IMR-90 (cell line): Measurements from ENCODE around the gene ARMC8. TPM values are rescaled to one million over a fixed set of nuclear protein-coding genes. Genes with fewer than 3 reads are reported as not detected.

Experiments used
- ATAC-seq: fragments of 200-7000 bp; cut with Tn5 transposase; 2 replicates; pipeline ENCODE4 v1.9.1; 2020; ENCODE audit warnings: low read depth, mild to moderate bottlenecking, moderate library complexity
- BruUV-seq: library from RNA; stranded (reverse); fragments of 400-500 nt; replicated peaks from 2 replicates; lab custom pipeline; 2021; lab: Mats Ljungman, UMichigan
- CTCF ChIA-PET: fragments of 300-600 bp; formaldehyde crosslinking; extraction: SDS; loops from one replicate; lab custom pipeline; 2021; ENCODE audit warnings: antibody characterized with exemption; lab: Yijun Ruan, JAX
- POLR2A ChIA-PET: fragments of 300-600 bp; sonication (Branson Sonifier 250); formaldehyde crosslinking; loops from one replicate; lab custom pipeline; 2022; ENCODE audit warnings: antibody characterized with exemption; ENCODE audit not compliant: unreplicated experiment; lab: Charles Lee
- DNase-seq: peaks from one replicate; pipeline ENCODE4 v3.0.0; 2013
- H2AFZ ChIP-seq: replicated peaks from 2 replicates; pipeline ENCODE3; 2013; ENCODE audit warnings: low read length, mild to moderate bottlenecking; ENCODE audit not compliant: poor library complexity
- H2AK5ac ChIP-seq: 2 replicates; pipeline ENCODE4 v1.6.1; 2013; ENCODE audit warnings: low read depth, low read length, inconsistent platforms
- H2AK9ac ChIP-seq: replicated peaks from 2 replicates; pipeline ENCODE3; 2013; ENCODE audit warnings: mild to moderate bottlenecking, low read depth, low read length, moderate library complexity; ENCODE audit not compliant: poor library complexity
- H2BK120ac ChIP-seq: 2 replicates; pipeline ENCODE4 v1.6.1; 2013; ENCODE audit warnings: low read depth, low read length, inconsistent platforms
- H2BK15ac ChIP-seq: 3 replicates; pipeline ENCODE4 v1.6.1; 2013; ENCODE audit warnings: low read depth, low read length, inconsistent platforms
- H2BK20ac ChIP-seq: 2 replicates; pipeline ENCODE4 v1.6.1; 2013; ENCODE audit warnings: low read depth, mild to moderate bottlenecking, inconsistent platforms, low read length, moderate library complexity
- H2BK5ac ChIP-seq: 2 replicates; pipeline ENCODE4 v1.6.1; 2013; ENCODE audit warnings: mild to moderate bottlenecking, low read depth, low read length, inconsistent platforms; ENCODE audit not compliant: poor library complexity, severe bottlenecking
- H3K14ac ChIP-seq: replicated peaks from 2 replicates; pipeline ENCODE4 v1.6.1; 2013; ENCODE audit warnings: low read depth, low read length, inconsistent platforms
- H3K18ac ChIP-seq: 2 replicates; pipeline ENCODE4 v1.6.1; 2013; ENCODE audit warnings: low read depth, low read length, control low read depth
- H3K23ac ChIP-seq: 2 replicates; pipeline ENCODE4 v1.6.1; 2013; ENCODE audit warnings: low read depth, low read length, inconsistent platforms
- H3K27ac ChIP-seq: 2 replicates; pipeline ENCODE4 v1.5.1; 2013; ENCODE audit warnings: mild to moderate bottlenecking, control low read depth, low read length; ENCODE audit not compliant: insufficient read depth
- H3K27me3 ChIP-seq: 2 replicates; pipeline ENCODE4 v1.6.1; 2013; ENCODE audit warnings: low read length; ENCODE audit not compliant: control insufficient read depth, insufficient read depth
- H3K36me3 ChIP-seq: 2 replicates; pipeline ENCODE4 v1.6.1; 2013; ENCODE audit warnings: low read length, mixed read lengths; ENCODE audit not compliant: control insufficient read depth, insufficient read depth
- H3K4ac ChIP-seq: 2 replicates; pipeline ENCODE4 v1.6.1; 2013; ENCODE audit warnings: low read depth, low read length, inconsistent platforms
- H3K4me1 ChIP-seq: 2 replicates; pipeline ENCODE4 v1.6.1; 2013; ENCODE audit warnings: low read length, mixed read lengths; ENCODE audit not compliant: control insufficient read depth, insufficient read depth
- H3K4me2 ChIP-seq: 2 replicates; pipeline ENCODE4 v1.6.1; 2013; ENCODE audit warnings: low read depth, mild to moderate bottlenecking, control low read depth, low read length, moderate library complexity
- H3K4me3 ChIP-seq: 2 replicates; pipeline ENCODE4 v1.5.1; 2013; ENCODE audit warnings: low read depth, mild to moderate bottlenecking, control low read depth, low read length, moderate library complexity; ENCODE audit not compliant: insufficient read depth
- H3K56ac ChIP-seq: 2 replicates; pipeline ENCODE4 v1.6.1; 2013; ENCODE audit warnings: low read length, inconsistent platforms; ENCODE audit not compliant: insufficient read depth; ENCODE audit errors: extremely low read depth
- H3K79me1 ChIP-seq, 2 experiments: 2 replicates each; pipeline ENCODE4 v1.6.1; 2013; ENCODE audit warnings: low read length in 2 of 2, inconsistent platforms in 1 of 2, low read depth in 1 of 2
- H3K9ac ChIP-seq: 2 replicates; pipeline ENCODE4 v1.6.1; 2013; ENCODE audit warnings: low read depth, low read length, control low read depth
- H3K9me1 ChIP-seq: 2 replicates; pipeline ENCODE4 v1.6.1; 2013; ENCODE audit warnings: low read length, inconsistent platforms; ENCODE audit not compliant: insufficient read depth
- H3K9me3 ChIP-seq: 2 replicates; pipeline ENCODE4 v1.6.1; 2013; ENCODE audit warnings: low read length; ENCODE audit not compliant: control insufficient read depth, insufficient read depth
- H4K20me1 ChIP-seq: 2 replicates; pipeline ENCODE4 v1.6.1; 2013; ENCODE audit warnings: low read length, inconsistent platforms; ENCODE audit not compliant: insufficient read depth
- H4K5ac ChIP-seq: 2 replicates; pipeline ENCODE4 v1.6.1; 2013; ENCODE audit warnings: mild to moderate bottlenecking, low read depth, low read length, control low read depth
- H4K8ac ChIP-seq, 2 experiments: 2 replicates each; pipeline ENCODE4 v1.6.1; 2013; ENCODE audit warnings: low read depth in 2 of 2, low read length in 2 of 2, control low read depth in 1 of 2, inconsistent platforms in 1 of 2
- H4K91ac ChIP-seq: 2 replicates; pipeline ENCODE4 v1.6.1; 2013; ENCODE audit warnings: low read depth, low read length, inconsistent platforms; ENCODE audit not compliant: insufficient read depth
- BHLHE40 ChIP-seq: fragments of 150-350 bp; IDR thresholded peaks from 2 replicates; pipeline ENCODE4 v1.6.1; 2016; ENCODE audit warnings: mild to moderate bottlenecking, low read depth, low read length
- CEBPB ChIP-seq: IDR thresholded peaks from 2 replicates; pipeline ENCODE4 v1.6.1; 2012; ENCODE audit warnings: low read depth, low read length, improper control_type of control experiment
- CHD1 ChIP-seq: IDR thresholded peaks from 2 replicates; pipeline ENCODE4 v1.6.1; 2012; ENCODE audit warnings: low read depth, low read length, improper control_type of control experiment
- FOS ChIP-seq: fragments of 150-350 bp; IDR thresholded peaks from 2 replicates; pipeline ENCODE4 v1.6.1; 2016; ENCODE audit warnings: low read depth, low read length
- MAFK ChIP-seq: IDR thresholded peaks from 2 replicates; pipeline ENCODE4 v1.6.1; 2012; ENCODE audit warnings: low read depth, low read length, improper control_type of control experiment
- MAZ ChIP-seq: IDR thresholded peaks from 2 replicates; pipeline ENCODE4 v1.6.1; 2012; ENCODE audit warnings: low read depth, mild to moderate bottlenecking, low read length, improper control_type of control experiment, moderate library complexity, borderline replicate concordance
- MXI1 ChIP-seq: IDR thresholded peaks from 2 replicates; pipeline ENCODE4 v1.6.1; 2012; ENCODE audit warnings: low read depth, mild to moderate bottlenecking, low read length, moderate library complexity, borderline replicate concordance
- NFE2L2 ChIP-seq: fragments of 150-350 bp; IDR thresholded peaks from 2 replicates; pipeline ENCODE4 v1.6.1; 2016; ENCODE audit warnings: low read depth, mild to moderate bottlenecking, low read length
- POLR2A ChIP-seq: IDR thresholded peaks from 2 replicates; pipeline ENCODE4 v1.6.1; 2012; ENCODE audit warnings: mild to moderate bottlenecking, low read depth, low read length
- RAD21 ChIP-seq: IDR thresholded peaks from 2 replicates; pipeline ENCODE4 v1.6.1; 2012; ENCODE audit warnings: low read length, improper control_type of control experiment
- RCOR1 ChIP-seq: IDR thresholded peaks from 2 replicates; pipeline ENCODE4 v1.6.1; 2012; ENCODE audit warnings: mild to moderate bottlenecking, low read length, improper control_type of control experiment; ENCODE audit not compliant: insufficient replicate concordance
- RFX5 ChIP-seq: IDR thresholded peaks from 2 replicates; pipeline ENCODE4 v1.8.0; 2012; ENCODE audit warnings: low read depth, mild to moderate bottlenecking, low read length, moderate library complexity
- SMC3 ChIP-seq: fragments of 150-350 bp; IDR thresholded peaks from 2 replicates; pipeline ENCODE4 v1.6.1; 2016; ENCODE audit warnings: low read depth, mild to moderate bottlenecking, antibody characterized with exemption, low read length, moderate library complexity
- USF2 ChIP-seq: fragments of 150-350 bp; IDR thresholded peaks from 2 replicates; pipeline ENCODE4 v1.6.1; 2017; ENCODE audit warnings: mild to moderate bottlenecking, antibody characterized with exemption, low read length, low read depth
- WGBS, 2 experiments: methylation state at CpG; one replicate each; pipeline versions ENCODE4 v1.1.5 to v1.1.7; 2013; ENCODE audit warnings: missing lambda C conversion rate in 2 of 2; ENCODE audit not compliant: insufficient read length in 1 of 2; ENCODE audit errors: extremely low coverage in 2 of 2; 5-methylcytosine and 5-hydroxymethylcytosine counted together
- dilution Hi-C: fragments of 300-500 bp; cut with HindIII; formaldehyde crosslinking; loops from one replicate; pipeline ENCODE4 v1.14.3; 2018; ENCODE audit warnings: low sequenced_read_pairs; ENCODE audit not compliant: unreplicated experiment
- in situ Hi-C: fragments of 300-500 bp; cut with MboI; formaldehyde crosslinking; loops from 3 replicates; pipeline ENCODE4 v1.14.3; 2019; ENCODE audit warnings: low sequenced_read_pairs, inconsistent platforms, mixed read lengths
- intact Hi-C: fragments of 100-400 bp; cut with micrococcal nuclease; formaldehyde crosslinking; loops from 2 replicates; pipeline ENCODE4 v1.10.0; 2022
- polyA plus RNA-seq, 3 experiments: library from polyadenylated mRNA; depleted of rRNA; stranded (reverse); fragments of >200 nt; gene quantifications; 2 replicates each; pipeline ENCODE4 v1.2.3, GENCODE V29; 2012; ENCODE audit warnings: low replicate concordance in 1 of 3
- total RNA-seq: library from RNA; depleted of rRNA; stranded (reverse); fragments of >200 nt; gene quantifications from 2 replicates; pipeline ENCODE4 v1.2.3, GENCODE V29; 2012
- TF ChIP-seq, protein P1 (sequence below): fragments of 150-350 bp; IDR thresholded peaks from 2 replicates; pipeline ENCODE4 v1.6.1; 2016; ENCODE audit warnings: low read depth, mild to moderate bottlenecking, low read length, moderate library complexity, borderline replicate concordance
- TF ChIP-seq, protein P2 (sequence below): conservative IDR thresholded peaks from 2 replicates; pipeline ENCODE4 v1.5.1; 2012; ENCODE audit warnings: mild to moderate bottlenecking, low read depth, low read length, improper control_type of control experiment

Gene ARMC8
- total and polyA plus RNA-seq, 2 of the 4 experiments (the other 2 are of a cell fraction), result 39.1 to 75.1 TPM

DNA sequence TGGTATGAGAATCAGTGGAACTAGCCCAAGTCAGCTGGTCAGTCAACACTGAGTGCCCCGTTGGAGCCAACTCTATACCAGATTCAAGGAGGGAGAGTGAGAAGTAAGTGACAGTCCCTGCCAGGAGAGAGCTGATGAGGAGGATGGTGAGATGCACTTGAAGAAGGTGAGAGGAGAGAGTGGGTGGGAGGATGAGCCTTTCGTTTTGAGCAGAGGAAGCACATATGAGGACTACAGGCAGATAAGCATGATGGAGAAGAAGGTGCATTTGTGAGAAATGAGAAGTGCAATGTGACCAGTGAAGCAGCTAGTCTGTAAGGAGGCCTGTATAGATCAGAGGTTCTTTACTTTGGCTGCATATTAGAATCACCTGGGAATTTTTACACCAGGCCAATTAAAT lies 102.2 kb downstream of the ARMC8 start:
- H3K9me3 ChIP-seq, result no peaks in the 10 kb centered on the region
- no peak overlapping the region for H2BK5ac ChIP-seq
- WGBS, 2 experiments, result 80% methylated on average over 1 of the region's 2 CpGs; no CpG with 5 or more reads in 1 of the 2 experiments
- no peak overlapping the region for H3K4ac ChIP-seq
- H4K91ac ChIP-seq, result no peak overlapping the region
- H2AFZ ChIP-seq, result no peak overlapping the region
- no peak overlapping the region for H3K9ac ChIP-seq
- no peak for DNase-seq
- dilution Hi-C loops, result no loop called here
- H2AK5ac ChIP-seq, result no peak overlapping the region
- no peak overlapping the region for H3K4me3 ChIP-seq
- H2BK20ac ChIP-seq, result no peak overlapping the region
- H4K8ac ChIP-seq, result no peak overlapping the region
- ATAC-seq, result no peak
- H3K56ac ChIP-seq, result no peak overlapping the region
- H4K5ac ChIP-seq, result no peak overlapping the region
- peaks cover 3% of the 10 kb centered on the region; the same call in 1 of the 2 replicates for H3K9me1 ChIP-seq
- H3K4me1 ChIP-seq, result no peaks in the 10 kb centered on the region
- peaks cover 36% of the 10 kb centered on the region for H3K36me3 ChIP-seq
- H4K20me1 ChIP-seq, result no peaks in the 10 kb centered on the region
- no peak overlapping the region for H3K4me2 ChIP-seq
- in situ Hi-C loops, result no loop called here
- no peaks in the 10 kb centered on the region for H3K27me3 ChIP-seq
- H2AK9ac ChIP-seq, result no peak overlapping the region
- ChIA-PET CTCF (no interaction called here), POLR2A (no interaction called here)
- H3K18ac ChIP-seq, result no peak overlapping the region
- no peak overlapping the region for H2BK15ac ChIP-seq
- H3K23ac ChIP-seq, result no peak overlapping the region
- no peak overlapping the region for H3K14ac ChIP-seq
- intact Hi-C loops, result no loop called here
- H2BK120ac ChIP-seq, result no peak overlapping the region
- no peak overlapping the region for H3K27ac ChIP-seq
- no TSS peak for BruUV-seq
- H3K79me1 ChIP-seq, result no peaks in the 10 kb centered on the region
- no peak for TF ChIP-seq RAD21
- TF ChIP-seq RFX5, result no peak
- TF ChIP-seq FOS, result no peak
- TF ChIP-seq, protein P1, sequence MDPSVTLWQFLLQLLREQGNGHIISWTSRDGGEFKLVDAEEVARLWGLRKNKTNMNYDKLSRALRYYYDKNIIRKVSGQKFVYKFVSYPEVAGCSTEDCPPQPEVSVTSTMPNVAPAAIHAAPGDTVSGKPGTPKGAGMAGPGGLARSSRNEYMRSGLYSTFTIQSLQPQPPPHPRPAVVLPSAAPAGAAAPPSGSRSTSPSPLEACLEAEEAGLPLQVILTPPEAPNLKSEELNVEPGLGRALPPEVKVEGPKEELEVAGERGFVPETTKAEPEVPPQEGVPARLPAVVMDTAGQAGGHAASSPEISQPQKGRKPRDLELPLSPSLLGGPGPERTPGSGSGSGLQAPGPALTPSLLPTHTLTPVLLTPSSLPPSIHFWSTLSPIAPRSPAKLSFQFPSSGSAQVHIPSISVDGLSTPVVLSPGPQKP, result no peak
- TF ChIP-seq MAZ, result no peak
- no peak for TF ChIP-seq RCOR1
- no peak for TF ChIP-seq MAFK
- no peak for TF ChIP-seq CHD1
- no peak for TF ChIP-seq POLR2A
- TF ChIP-seq USF2, result no peak
- no peak for TF ChIP-seq NFE2L2
- no peak for TF ChIP-seq MXI1
- no peak for TF ChIP-seq BHLHE40
- TF ChIP-seq CEBPB, result no peak
- TF ChIP-seq SMC3, result no peak
- TF ChIP-seq, protein P2, sequence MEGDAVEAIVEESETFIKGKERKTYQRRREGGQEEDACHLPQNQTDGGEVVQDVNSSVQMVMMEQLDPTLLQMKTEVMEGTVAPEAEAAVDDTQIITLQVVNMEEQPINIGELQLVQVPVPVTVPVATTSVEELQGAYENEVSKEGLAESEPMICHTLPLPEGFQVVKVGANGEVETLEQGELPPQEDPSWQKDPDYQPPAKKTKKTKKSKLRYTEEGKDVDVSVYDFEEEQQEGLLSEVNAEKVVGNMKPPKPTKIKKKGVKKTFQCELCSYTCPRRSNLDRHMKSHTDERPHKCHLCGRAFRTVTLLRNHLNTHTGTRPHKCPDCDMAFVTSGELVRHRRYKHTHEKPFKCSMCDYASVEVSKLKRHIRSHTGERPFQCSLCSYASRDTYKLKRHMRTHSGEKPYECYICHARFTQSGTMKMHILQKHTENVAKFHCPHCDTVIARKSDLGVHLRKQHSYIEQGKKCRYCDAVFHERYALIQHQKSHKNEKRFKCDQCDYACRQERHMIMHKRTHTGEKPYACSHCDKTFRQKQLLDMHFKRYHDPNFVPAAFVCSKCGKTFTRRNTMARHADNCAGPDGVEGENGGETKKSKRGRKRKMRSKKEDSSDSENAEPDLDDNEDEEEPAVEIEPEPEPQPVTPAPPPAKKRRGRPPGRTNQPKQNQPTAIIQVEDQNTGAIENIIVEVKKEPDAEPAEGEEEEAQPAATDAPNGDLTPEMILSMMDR, result no peak
